ENCODE measurements around the gene ANKLE2. TPM values are rescaled to one million over a fixed set of nuclear protein-coding genes. Genes with fewer than 3 reads are reported as not detected.

ANKLE2 gene
- total RNA-seq, 6 experiments from 2014 or later: 43.7 to 54.6 (median 47.2) TPM

DNA sequence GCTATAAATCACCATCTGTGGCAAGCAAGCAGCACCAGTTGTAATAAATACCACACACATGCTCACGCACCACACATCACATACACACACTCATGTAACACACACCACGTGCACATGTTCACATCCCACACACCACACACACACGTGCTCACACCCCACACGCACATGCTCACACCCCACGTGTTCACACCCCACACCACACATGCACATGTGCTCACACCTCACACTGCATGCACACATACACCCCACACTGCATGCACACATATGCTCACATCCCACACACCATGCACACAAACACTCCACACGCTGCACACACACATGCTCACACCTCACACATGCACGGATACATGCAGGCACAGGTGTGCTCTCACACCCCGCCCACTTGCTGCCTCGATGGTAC is 22.9 kb upstream of the ANKLE2 start:
- TF ChIP-seq, protein P1, sequence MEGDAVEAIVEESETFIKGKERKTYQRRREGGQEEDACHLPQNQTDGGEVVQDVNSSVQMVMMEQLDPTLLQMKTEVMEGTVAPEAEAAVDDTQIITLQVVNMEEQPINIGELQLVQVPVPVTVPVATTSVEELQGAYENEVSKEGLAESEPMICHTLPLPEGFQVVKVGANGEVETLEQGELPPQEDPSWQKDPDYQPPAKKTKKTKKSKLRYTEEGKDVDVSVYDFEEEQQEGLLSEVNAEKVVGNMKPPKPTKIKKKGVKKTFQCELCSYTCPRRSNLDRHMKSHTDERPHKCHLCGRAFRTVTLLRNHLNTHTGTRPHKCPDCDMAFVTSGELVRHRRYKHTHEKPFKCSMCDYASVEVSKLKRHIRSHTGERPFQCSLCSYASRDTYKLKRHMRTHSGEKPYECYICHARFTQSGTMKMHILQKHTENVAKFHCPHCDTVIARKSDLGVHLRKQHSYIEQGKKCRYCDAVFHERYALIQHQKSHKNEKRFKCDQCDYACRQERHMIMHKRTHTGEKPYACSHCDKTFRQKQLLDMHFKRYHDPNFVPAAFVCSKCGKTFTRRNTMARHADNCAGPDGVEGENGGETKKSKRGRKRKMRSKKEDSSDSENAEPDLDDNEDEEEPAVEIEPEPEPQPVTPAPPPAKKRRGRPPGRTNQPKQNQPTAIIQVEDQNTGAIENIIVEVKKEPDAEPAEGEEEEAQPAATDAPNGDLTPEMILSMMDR (IDR thresholded peaks at IDR 0.05): no peak
- peaks cover 57% of the 10 kb centered on the region for H3K36me3 Mint-ChIP-seq (ENCODE audit: low read depth)
- no peaks in the 10 kb centered on the region for H3K9me3 Mint-ChIP-seq
- H3K27ac Mint-ChIP-seq: peak overlapping the region; percentile 27; the same call in 1 of the 2 replicates
- H3K4me3 Mint-ChIP-seq: no peak overlapping the region
- no peaks in the 10 kb centered on the region for H3K4me1 Mint-ChIP-seq (ENCODE audit: low read depth)
- DNase-seq: no peak
- H3K27me3 Mint-ChIP-seq (ENCODE audit: insufficient read depth): peaks cover 14% of the 10 kb centered on the region

DNA sequence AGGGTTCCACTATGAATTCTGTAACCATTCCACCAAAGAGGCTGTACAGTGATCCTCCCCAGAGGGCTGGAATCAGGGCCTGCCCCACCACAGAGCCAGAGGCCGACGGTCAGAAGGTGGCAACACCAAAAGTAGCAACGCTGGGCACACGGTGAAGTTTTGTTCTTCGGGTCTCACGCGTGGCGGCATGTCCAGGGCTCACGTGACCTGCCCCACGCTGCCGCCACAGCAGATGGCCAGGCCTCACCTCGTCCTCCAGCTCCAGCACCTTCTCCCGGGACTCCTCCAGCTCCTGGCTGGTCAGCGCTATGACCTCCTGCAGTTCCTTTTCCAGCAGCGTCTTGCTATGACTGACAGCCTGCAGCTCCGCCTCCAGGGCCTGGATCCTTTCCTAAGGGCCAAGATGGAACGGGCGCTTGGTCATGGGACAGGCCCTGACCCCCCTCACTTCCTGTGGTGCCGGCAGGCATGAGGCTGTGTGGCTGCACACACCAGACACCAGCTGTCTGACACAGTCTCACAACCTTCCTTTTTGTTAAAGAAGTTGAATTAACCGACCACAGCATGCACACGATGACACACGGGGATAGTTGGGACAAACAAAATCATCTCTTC is 22.4 kb upstream of the ANKLE2 start:
- peaks cover 54% of the 10 kb centered on the region for H3K36me3 Mint-ChIP-seq (ENCODE audit: low read depth)
- peaks cover 14% of the 10 kb centered on the region for H3K27me3 Mint-ChIP-seq (ENCODE audit: insufficient read depth)
- H3K4me3 Mint-ChIP-seq: no peak overlapping the region
- no peak for DNase-seq
- H3K27ac Mint-ChIP-seq: peak overlapping the region; percentile 11; the same call in 1 of the 2 replicates
- TF ChIP-seq, protein P1 (IDR thresholded peaks at IDR 0.05): no peak
- H3K4me1 Mint-ChIP-seq (ENCODE audit: low read depth): no peaks in the 10 kb centered on the region
- no peaks in the 10 kb centered on the region for H3K9me3 Mint-ChIP-seq

DNA sequence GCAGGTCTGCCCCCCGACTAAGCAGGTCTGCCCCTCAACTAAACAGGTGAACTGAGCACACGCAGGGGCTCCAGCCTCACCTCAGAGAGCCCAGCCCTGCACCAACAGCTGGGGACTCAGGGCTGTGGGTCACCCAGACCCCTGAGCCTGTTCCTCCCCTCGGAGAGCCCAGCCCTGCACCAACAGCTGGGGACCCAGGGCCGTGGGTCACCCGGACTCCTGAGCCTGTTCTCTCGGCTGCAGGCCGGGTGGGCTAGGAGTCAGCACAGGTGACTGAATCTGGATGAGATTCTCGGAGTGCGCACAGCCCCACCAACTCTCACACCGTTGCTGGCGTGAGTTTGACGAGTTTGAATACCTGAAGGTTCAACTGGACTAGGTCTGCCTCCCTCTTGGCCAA is 20.3 kb upstream of the ANKLE2 start:
- Mint-ChIP-seq H3K36me3 (ENCODE audit: low read depth) (peaks cover 42% of the 10 kb centered on the region), H3K27ac (no peak overlapping the region), H3K4me3 (no peak overlapping the region), H3K4me1 (ENCODE audit: low read depth) (no peaks in the 10 kb centered on the region), H3K27me3 (ENCODE audit: insufficient read depth) (peaks cover 8% of the 10 kb centered on the region), H3K9me3 (no peaks in the 10 kb centered on the region)
- DNase-seq: no peak
- TF ChIP-seq, protein P1 (IDR thresholded peaks at IDR 0.05): no peak

DNA sequence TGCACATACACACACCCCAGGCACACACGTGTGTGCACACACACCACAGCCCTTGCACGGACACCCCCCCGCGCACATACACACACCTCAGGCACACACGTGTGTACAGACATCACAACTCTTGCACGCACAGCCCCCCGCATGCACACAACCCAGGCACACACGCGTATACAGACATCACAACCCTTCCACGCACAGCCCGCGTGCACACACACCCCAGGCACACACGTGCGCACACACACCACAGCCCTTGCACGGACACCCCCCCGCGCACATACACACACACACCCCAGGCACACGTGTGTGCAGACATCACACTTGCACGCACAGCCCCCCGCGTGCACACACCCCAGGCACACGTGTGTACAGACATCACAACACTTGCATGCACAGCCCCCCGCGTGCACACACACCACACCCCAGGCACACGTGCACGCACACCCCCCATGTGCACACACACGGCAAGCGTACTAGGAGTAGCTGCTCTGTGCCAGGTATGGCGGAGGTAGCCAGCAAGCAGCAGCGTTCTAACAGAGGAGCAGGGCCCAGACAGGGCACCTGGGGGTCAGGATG is 18.2 kb upstream of the ANKLE2 start:
- H3K4me1 Mint-ChIP-seq (ENCODE audit: low read depth): no peaks in the 10 kb centered on the region
- TF ChIP-seq, protein P1 (IDR thresholded peaks at IDR 0.05): no peak
- no peak for DNase-seq
- H3K4me3 Mint-ChIP-seq: no peak overlapping the region; the same call in 1 of the 2 replicates
- H3K27ac Mint-ChIP-seq: no peak overlapping the region
- H3K27me3 Mint-ChIP-seq (ENCODE audit: insufficient read depth): peaks cover 12% of the 10 kb centered on the region
- H3K36me3 Mint-ChIP-seq (ENCODE audit: low read depth): peaks cover 34% of the 10 kb centered on the region
- H3K9me3 Mint-ChIP-seq: no peaks in the 10 kb centered on the region

DNA sequence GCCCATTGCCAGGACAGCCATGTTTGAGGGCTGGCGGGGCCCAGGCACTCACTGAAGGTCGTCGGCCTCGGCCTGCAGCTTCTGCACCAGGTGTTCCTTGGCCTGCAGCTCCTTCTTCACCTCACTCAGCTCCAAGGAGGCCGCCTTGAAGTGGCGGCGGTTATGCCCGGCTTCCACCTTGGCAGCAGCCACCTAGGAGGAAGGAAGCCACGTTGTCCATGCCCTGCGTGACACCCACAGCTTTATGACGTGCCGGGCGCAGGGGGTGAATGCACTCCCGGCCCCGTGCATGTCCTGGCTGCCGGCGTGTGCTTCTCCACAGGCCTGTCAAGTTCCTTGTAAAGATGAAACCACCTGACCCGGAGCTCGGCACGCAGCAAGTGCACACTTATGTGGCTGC is 16.0 kb upstream of the ANKLE2 start:
- Mint-ChIP-seq H3K27me3 (ENCODE audit: insufficient read depth) (peaks cover 15% of the 10 kb centered on the region), H3K4me1 (ENCODE audit: low read depth) (no peaks in the 10 kb centered on the region), H3K27ac (no peak overlapping the region), H3K36me3 (ENCODE audit: low read depth) (peaks cover 30% of the 10 kb centered on the region), H3K9me3 (no peaks in the 10 kb centered on the region), H3K4me3 (no peak overlapping the region)
- DNase-seq: no peak
- TF ChIP-seq, protein P1 (IDR thresholded peaks at IDR 0.05): no peak

Measured in HFFc6 (cell line).